Activated T-cell treated with anti-CD3 and anti-CD28 coated beads, Interleukin-2, amount 50 U/mL, for 48 hours (primary cell): Measurements from ENCODE around the gene RMDN3.

Source experiments
- DNase-seq, 2 experiments: peaks; one replicate each; pipeline ENCODE4 v3.0.0-alpha.2; 2020

RMDN3 gene

GRCh38 chr15:40693904-40694687 lies 61.0 kb downstream of the RMDN3 start:
- peak in 1 of 2 experiments; percentile 24 for DNase-seq

GRCh38 chr15:40691737-40692136 lies 63.3 kb downstream of the RMDN3 start:
- no peak for DNase-seq

- DNase-seq: no peak
Observed at GRCh38 chr15:40688932-40689799, 65.9 kb downstream of the RMDN3 start.
